HEK293 (cell line): ENCODE results near the gene GPT2.

Experiments
- GLIS2 ChIP-seq: fragments of 450-650 bp; formaldehyde crosslinking; IDR thresholded peaks from 2 replicates; pipeline ENCODE4 v1.5.1; 2016; ENCODE audit warnings: missing biosample characterization, missing genetic modification characterization
- PBX3 ChIP-seq: sonication (generic); formaldehyde crosslinking; IDR thresholded peaks from 2 replicates; pipeline ENCODE4 v1.8.1; 2022; ENCODE audit warnings: mild to moderate bottlenecking, moderate library complexity, missing genetic modification reagents
- PRDM6 ChIP-seq: fragments of 450-650 bp; formaldehyde crosslinking; IDR thresholded peaks from 2 replicates; pipeline ENCODE4 v1.5.1; 2017; ENCODE audit warnings: missing biosample characterization, missing genetic modification characterization
- SETDB1 ChIP-seq: IDR thresholded peaks from one replicate; pipeline ENCODE4 v1.6.1; 2017; ENCODE audit warnings: mild to moderate bottlenecking, low read length, moderate library complexity, mixed read lengths; ENCODE audit not compliant: insufficient read length
- WT1 ChIP-seq: fragments of 450-650 bp; formaldehyde crosslinking; IDR thresholded peaks from 2 replicates; pipeline ENCODE4 v1.5.1; 2016; ENCODE audit warnings: missing biosample characterization, missing genetic modification characterization
- ZBTB48 ChIP-seq: fragments of 450-650 bp; formaldehyde crosslinking; IDR thresholded peaks from 2 replicates; pipeline ENCODE4 v1.5.1; 2016; ENCODE audit warnings: missing biosample characterization, missing genetic modification characterization
- ZBTB7A ChIP-seq: fragments of 450-650 bp; formaldehyde crosslinking; IDR thresholded peaks from 2 replicates; pipeline ENCODE4 v1.5.1; 2016; ENCODE audit warnings: low read depth, missing biosample characterization, missing genetic modification characterization
- ZEB2 ChIP-seq: fragments of 450-650 bp; formaldehyde crosslinking; IDR thresholded peaks from 2 replicates; pipeline ENCODE4 v1.5.1; 2016; ENCODE audit warnings: missing biosample characterization, missing genetic modification characterization
- ZIC2 ChIP-seq: fragments of 450-650 bp; formaldehyde crosslinking; IDR thresholded peaks from 2 replicates; pipeline ENCODE4 v1.5.1; 2016; ENCODE audit warnings: missing biosample characterization, missing genetic modification characterization
- ZNF133 ChIP-seq: fragments of 450-650 bp; formaldehyde crosslinking; IDR thresholded peaks from 2 replicates; pipeline ENCODE4 v1.5.1; 2016; ENCODE audit warnings: missing biosample characterization, missing genetic modification characterization
- ZNF157 ChIP-seq: fragments of 450-650 bp; formaldehyde crosslinking; IDR thresholded peaks from 2 replicates; pipeline ENCODE4 v1.5.1; 2016; ENCODE audit warnings: missing biosample characterization, missing genetic modification characterization
- ZNF184 ChIP-seq: fragments of 450-650 bp; IDR thresholded peaks from 2 replicates; pipeline ENCODE4 v1.5.1; 2018; ENCODE audit warnings: missing biosample characterization, mild to moderate bottlenecking, missing genetic modification characterization
- ZNF211 ChIP-seq: fragments of 450-650 bp; formaldehyde crosslinking; IDR thresholded peaks from 2 replicates; pipeline ENCODE4 v1.5.1; 2016; ENCODE audit warnings: low read depth, missing biosample characterization, missing genetic modification characterization
- ZNF292 ChIP-seq: fragments of 450-650 bp; formaldehyde crosslinking; IDR thresholded peaks from 2 replicates; pipeline ENCODE4 v1.5.1; 2016; ENCODE audit warnings: low read depth, missing biosample characterization, missing genetic modification characterization, borderline replicate concordance
- ZNF354C ChIP-seq: fragments of 450-650 bp; formaldehyde crosslinking; IDR thresholded peaks from 2 replicates; pipeline ENCODE4 v1.5.1; 2016; ENCODE audit warnings: missing biosample characterization, missing genetic modification characterization, low read depth, borderline replicate concordance
- ZNF501 ChIP-seq: fragments of 450-650 bp; formaldehyde crosslinking; IDR thresholded peaks from 2 replicates; pipeline ENCODE4 v1.5.1; 2016; ENCODE audit warnings: missing biosample characterization, missing genetic modification characterization
- ZNF555 ChIP-seq: fragments of 450-650 bp; formaldehyde crosslinking; conservative IDR thresholded peaks from 2 replicates; pipeline ENCODE4 v1.5.1; 2017; ENCODE audit warnings: missing biosample characterization, mild to moderate bottlenecking, missing genetic modification characterization, inconsistent platforms
- ZNF624 ChIP-seq: fragments of 450-650 bp; formaldehyde crosslinking; IDR thresholded peaks from 2 replicates; pipeline ENCODE4 v1.5.1; 2017; ENCODE audit warnings: missing biosample characterization, missing genetic modification characterization
- ZNF677 ChIP-seq: fragments of 450-650 bp; IDR thresholded peaks from 2 replicates; pipeline ENCODE4 v1.5.0; 2018; ENCODE audit warnings: missing biosample characterization, mild to moderate bottlenecking, missing genetic modification characterization, moderate library complexity
- ZNF701 ChIP-seq: fragments of 450-650 bp; formaldehyde crosslinking; IDR thresholded peaks from 2 replicates; pipeline ENCODE4 v1.5.1; 2016; ENCODE audit warnings: missing biosample characterization, missing genetic modification characterization
- TF ChIP-seq, protein P1 (sequence below): fragments of 450-650 bp; formaldehyde crosslinking; conservative IDR thresholded peaks from 2 replicates; pipeline ENCODE4 v1.5.1; 2016; ENCODE audit warnings: low read depth, missing biosample characterization, missing genetic modification characterization
- TF ChIP-seq, protein P2 (sequence below): fragments of 450-650 bp; formaldehyde crosslinking; IDR thresholded peaks from 2 replicates; pipeline ENCODE4 v1.5.1; 2016; ENCODE audit warnings: missing biosample characterization, missing genetic modification characterization
- TF ChIP-seq, protein P3 (sequence below): fragments of 450-650 bp; formaldehyde crosslinking; IDR thresholded peaks from 2 replicates; pipeline ENCODE4 v1.5.1; 2016; ENCODE audit warnings: missing biosample characterization, missing genetic modification characterization
- TF ChIP-seq, protein P4 (sequence below): fragments of 450-650 bp; formaldehyde crosslinking; IDR thresholded peaks from 2 replicates; pipeline ENCODE4 v1.5.1; 2016; ENCODE audit warnings: missing biosample characterization, missing genetic modification characterization
- TF ChIP-seq, protein P5 (sequence below): fragments of 450-650 bp; formaldehyde crosslinking; IDR thresholded peaks from 2 replicates; pipeline ENCODE4 v1.5.1; 2016; ENCODE audit warnings: missing biosample characterization, missing genetic modification characterization

GPT2 gene

GRCh38 chr16:46973207-46973995 is 89.2 kb downstream of the GPT2 start, which contains the start of gene DNAJA2 (continued):
- TF ChIP-seq, protein P1, sequence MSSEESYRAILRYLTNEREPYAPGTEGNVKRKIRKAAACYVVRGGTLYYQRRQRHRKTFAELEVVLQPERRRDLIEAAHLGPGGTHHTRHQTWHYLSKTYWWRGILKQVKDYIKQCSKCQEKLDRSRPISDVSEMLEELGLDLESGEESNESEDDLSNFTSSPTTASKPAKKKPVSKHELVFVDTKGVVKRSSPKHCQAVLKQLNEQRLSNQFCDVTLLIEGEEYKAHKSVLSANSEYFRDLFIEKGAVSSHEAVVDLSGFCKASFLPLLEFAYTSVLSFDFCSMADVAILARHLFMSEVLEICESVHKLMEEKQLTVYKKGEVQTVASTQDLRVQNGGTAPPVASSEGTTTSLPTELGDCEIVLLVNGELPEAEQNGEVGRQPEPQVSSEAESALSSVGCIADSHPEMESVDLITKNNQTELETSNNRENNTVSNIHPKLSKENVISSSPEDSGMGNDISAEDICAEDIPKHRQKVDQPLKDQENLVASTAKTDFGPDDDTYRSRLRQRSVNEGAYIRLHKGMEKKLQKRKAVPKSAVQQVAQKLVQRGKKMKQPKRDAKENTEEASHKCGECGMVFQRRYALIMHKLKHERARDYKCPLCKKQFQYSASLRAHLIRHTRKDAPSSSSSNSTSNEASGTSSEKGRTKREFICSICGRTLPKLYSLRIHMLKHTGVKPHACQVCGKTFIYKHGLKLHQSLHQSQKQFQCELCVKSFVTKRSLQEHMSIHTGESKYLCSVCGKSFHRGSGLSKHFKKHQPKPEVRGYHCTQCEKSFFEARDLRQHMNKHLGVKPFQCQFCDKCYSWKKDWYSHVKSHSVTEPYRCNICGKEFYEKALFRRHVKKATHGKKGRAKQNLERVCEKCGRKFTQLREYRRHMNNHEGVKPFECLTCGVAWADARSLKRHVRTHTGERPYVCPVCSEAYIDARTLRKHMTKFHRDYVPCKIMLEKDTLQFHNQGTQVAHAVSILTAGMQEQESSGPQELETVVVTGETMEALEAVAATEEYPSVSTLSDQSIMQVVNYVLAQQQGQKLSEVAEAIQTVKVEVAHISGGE (tag by site-specific recombination): peak; percentile 23; the same call in 1 of the 2 replicates
- TF ChIP-seq ZEB2 (tag by site-specific recombination) (peak; percentile 60; the same call in 1 of the 2 replicates), PBX3 (peak; percentile 73), ZNF624 (tag by site-specific recombination) (no peak), ZNF555 (tag by site-specific recombination) (no peak), ZNF677 (tag by site-specific recombination) (0 out of 2 replicates have a peak, but pooled peaks have one; percentile 1), ZNF701 (tag by site-specific recombination) (no peak), ZNF354C (no peak), ZNF292 (tag by site-specific recombination) (no peak), ZNF184 (tag by site-specific recombination) (no peak), ZNF211 (tag by site-specific recombination) (no peak), ZNF133 (no peak), ZIC2 (tag by site-specific recombination) (0 out of 2 replicates have a peak, but pooled peaks have one; percentile 32), PRDM6 (tag by site-specific recombination) (no peak), ZNF157 (no peak), ZNF501 (tag by site-specific recombination) (0 out of 2 replicates have a peak, but pooled peaks have one; percentile 50), ZBTB48 (tag by site-specific recombination) (no peak), ZBTB7A (tag by site-specific recombination) (no peak), GLIS2 (tag by site-specific recombination) (peak; percentile 25; the same call in 1 of the 2 replicates), SETDB1 (no peak), WT1 (tag by site-specific recombination) (no peak)
- TF ChIP-seq, protein P2, sequence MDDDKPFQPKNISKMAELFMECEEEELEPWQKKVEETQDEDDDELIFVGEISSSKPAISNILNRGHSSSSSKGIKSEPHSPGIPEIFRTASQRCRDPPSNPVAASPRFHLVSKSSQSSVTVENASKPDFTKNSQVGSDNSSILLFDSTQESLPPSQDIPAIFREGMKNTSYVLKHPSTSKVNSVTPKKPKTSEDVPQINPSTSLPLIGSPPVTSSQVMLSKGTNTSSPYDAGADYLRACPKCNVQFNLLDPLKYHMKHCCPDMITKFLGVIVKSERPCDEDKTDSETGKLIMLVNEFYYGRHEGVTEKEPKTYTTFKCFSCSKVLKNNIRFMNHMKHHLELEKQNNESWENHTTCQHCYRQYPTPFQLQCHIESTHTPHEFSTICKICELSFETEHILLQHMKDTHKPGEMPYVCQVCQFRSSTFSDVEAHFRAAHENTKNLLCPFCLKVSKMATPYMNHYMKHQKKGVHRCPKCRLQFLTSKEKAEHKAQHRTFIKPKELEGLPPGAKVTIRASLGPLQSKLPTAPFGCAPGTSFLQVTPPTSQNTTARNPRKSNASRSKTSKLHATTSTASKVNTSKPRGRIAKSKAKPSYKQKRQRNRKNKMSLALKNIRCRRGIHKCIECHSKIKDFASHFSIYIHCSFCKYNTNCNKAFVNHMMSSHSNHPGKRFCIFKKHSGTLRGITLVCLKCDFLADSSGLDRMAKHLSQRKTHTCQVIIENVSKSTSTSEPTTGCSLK (tag by site-specific recombination): no peak
- TF ChIP-seq, protein P3, sequence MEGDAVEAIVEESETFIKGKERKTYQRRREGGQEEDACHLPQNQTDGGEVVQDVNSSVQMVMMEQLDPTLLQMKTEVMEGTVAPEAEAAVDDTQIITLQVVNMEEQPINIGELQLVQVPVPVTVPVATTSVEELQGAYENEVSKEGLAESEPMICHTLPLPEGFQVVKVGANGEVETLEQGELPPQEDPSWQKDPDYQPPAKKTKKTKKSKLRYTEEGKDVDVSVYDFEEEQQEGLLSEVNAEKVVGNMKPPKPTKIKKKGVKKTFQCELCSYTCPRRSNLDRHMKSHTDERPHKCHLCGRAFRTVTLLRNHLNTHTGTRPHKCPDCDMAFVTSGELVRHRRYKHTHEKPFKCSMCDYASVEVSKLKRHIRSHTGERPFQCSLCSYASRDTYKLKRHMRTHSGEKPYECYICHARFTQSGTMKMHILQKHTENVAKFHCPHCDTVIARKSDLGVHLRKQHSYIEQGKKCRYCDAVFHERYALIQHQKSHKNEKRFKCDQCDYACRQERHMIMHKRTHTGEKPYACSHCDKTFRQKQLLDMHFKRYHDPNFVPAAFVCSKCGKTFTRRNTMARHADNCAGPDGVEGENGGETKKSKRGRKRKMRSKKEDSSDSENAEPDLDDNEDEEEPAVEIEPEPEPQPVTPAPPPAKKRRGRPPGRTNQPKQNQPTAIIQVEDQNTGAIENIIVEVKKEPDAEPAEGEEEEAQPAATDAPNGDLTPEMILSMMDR (tag by site-specific recombination): peak; percentile 23; the same call in 1 of the 2 replicates
- TF ChIP-seq, protein P4, sequence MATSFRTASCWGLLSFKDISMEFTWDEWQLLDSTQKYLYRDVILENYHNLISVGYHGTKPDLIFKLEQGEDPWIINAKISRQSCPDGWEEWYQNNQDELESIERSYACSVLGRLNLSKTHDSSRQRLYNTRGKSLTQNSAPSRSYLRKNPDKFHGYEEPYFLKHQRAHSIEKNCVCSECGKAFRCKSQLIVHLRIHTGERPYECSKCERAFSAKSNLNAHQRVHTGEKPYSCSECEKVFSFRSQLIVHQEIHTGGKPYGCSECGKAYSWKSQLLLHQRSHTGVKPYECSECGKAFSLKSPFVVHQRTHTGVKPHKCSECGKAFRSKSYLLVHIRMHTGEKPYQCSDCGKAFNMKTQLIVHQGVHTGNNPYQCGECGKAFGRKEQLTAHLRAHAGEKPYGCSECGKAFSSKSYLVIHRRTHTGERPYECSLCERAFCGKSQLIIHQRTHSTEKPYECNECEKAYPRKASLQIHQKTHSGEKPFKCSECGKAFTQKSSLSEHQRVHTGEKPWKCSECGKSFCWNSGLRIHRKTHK: no peak
- TF ChIP-seq, protein P5, sequence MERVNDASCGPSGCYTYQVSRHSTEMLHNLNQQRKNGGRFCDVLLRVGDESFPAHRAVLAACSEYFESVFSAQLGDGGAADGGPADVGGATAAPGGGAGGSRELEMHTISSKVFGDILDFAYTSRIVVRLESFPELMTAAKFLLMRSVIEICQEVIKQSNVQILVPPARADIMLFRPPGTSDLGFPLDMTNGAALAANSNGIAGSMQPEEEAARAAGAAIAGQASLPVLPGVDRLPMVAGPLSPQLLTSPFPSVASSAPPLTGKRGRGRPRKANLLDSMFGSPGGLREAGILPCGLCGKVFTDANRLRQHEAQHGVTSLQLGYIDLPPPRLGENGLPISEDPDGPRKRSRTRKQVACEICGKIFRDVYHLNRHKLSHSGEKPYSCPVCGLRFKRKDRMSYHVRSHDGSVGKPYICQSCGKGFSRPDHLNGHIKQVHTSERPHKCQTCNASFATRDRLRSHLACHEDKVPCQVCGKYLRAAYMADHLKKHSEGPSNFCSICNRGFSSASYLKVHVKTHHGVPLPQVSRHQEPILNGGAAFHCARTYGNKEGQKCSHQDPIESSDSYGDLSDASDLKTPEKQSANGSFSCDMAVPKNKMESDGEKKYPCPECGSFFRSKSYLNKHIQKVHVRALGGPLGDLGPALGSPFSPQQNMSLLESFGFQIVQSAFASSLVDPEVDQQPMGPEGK (tag by site-specific recombination): peak; percentile 67
